ENCODE measurements around the gene INO80D.

DNA sequence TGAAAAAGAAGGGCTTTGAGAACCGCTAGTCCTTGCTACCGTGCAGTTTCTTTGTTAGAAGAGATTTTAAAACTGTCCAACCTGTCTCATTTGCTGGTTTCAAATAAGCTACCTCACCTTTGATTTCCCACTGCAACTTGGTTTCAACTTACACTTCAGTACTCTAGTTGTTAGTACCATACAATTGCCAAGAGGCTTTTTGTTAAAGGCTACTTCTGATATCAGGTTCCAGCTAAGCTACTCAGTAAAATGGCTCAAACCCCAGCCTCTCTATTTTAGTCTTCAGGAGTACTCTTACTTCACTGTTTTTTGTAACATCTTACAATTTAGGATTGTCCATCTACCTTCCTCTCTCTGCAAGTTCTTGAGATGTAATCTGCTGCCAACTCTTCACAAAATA, 91.6 kb downstream of the INO80D start:
- TF ChIP-seq CSRNP3 (CRISPR knock-in tag; IDR thresholded peaks at IDR 0.05) (no peak), ESRRG (CRISPR knock-in tag; IDR thresholded peaks at IDR 0.05) (no peak)

Measured in SK-N-SH treated with all-trans-retinoic acid at 6 μM for 48 hours (cell line).